ENCODE data around the gene TBL1XR1.

The TBL1XR1 gene

GRCh38 chr3:177197041-177197726 is at the start of gene TBL1XR1:
Gene TBL1XR1 (minus strand): TSS chr3:177197482. CDS start chr3:177064977, 132,505 bp downstream.
- peak within 1 kb of the TSS; percentile 88 for H3K4me3 ChIP-seq (ENCODE audit: low read depth, low read length)
- TF ChIP-seq CTCF (IDR thresholded peaks at IDR 0.05; ENCODE audit: borderline replicate concordance, insufficient read depth, low read depth, low read length), result no peak

GRCh38 chr3:177245250-177245649 is 48.0 kb upstream of the TBL1XR1 start:
- no peak for TF ChIP-seq CTCF (IDR thresholded peaks at IDR 0.05; ENCODE audit: borderline replicate concordance, insufficient read depth, low read depth, low read length)
- no peak overlapping the region for H3K4me3 ChIP-seq (ENCODE audit: low read depth, low read length)

GRCh38 chr3:177244606-177245005 is 47.3 kb upstream of the TBL1XR1 start:
- no peak overlapping the region for H3K4me3 ChIP-seq (ENCODE audit: low read depth, low read length)
- no peak for TF ChIP-seq CTCF (IDR thresholded peaks at IDR 0.05; ENCODE audit: borderline replicate concordance, insufficient read depth, low read depth, low read length)

- no peak overlapping the region for H3K4me3 ChIP-seq (ENCODE audit: low read depth, low read length)
- no peak for TF ChIP-seq CTCF (IDR thresholded peaks at IDR 0.05; ENCODE audit: borderline replicate concordance, insufficient read depth, low read depth, low read length)
Observed at GRCh38 chr3:177238686-177239216, 41.5 kb upstream of the TBL1XR1 start.

- TF ChIP-seq CTCF (IDR thresholded peaks at IDR 0.05; ENCODE audit: borderline replicate concordance, insufficient read depth, low read depth, low read length), result no peak
- H3K4me3 ChIP-seq (ENCODE audit: low read depth, low read length), result no peak overlapping the region
Observed at GRCh38 chr3:177237206-177237605, 39.9 kb upstream of the TBL1XR1 start.

GRCh38 chr3:177236704-177237103 is 39.4 kb upstream of the TBL1XR1 start:
- TF ChIP-seq CTCF (IDR thresholded peaks at IDR 0.05; ENCODE audit: borderline replicate concordance, insufficient read depth, low read depth, low read length), result no peak

GRCh38 chr3:177234121-177234520 is 36.8 kb upstream of the TBL1XR1 start:
- no peak overlapping the region for H3K4me3 ChIP-seq (ENCODE audit: low read depth, low read length)
- TF ChIP-seq CTCF (IDR thresholded peaks at IDR 0.05; ENCODE audit: borderline replicate concordance, insufficient read depth, low read depth, low read length), result no peak

More at GRCh38 chr3:177236704-177237103, 39.4 kb upstream of the TBL1XR1 start:
- H3K4me3 ChIP-seq (ENCODE audit: low read depth, low read length), result no peak overlapping the region

Measured in GM12875 (cell line).